Fibroblast of skin of abdomen (primary cell): ENCODE results near the gene RIMS1. TPM values are rescaled to one million over a fixed set of nuclear protein-coding genes. Genes with fewer than 3 reads are reported as not detected.

Experiments
- DNase-seq: peaks from one replicate; pipeline ENCODE4 v3.0.0-alpha.2; 2013
- polyA plus RNA-seq, 2 experiments: library from polyadenylated mRNA; unstranded; fragments of 120-200 nt; gene quantifications; one replicate each; pipeline ENCODE4 v1.2.1, GENCODE V29; 2013; ENCODE audit not compliant: insufficient read length in 2 of 2

Gene RIMS1, protein sequence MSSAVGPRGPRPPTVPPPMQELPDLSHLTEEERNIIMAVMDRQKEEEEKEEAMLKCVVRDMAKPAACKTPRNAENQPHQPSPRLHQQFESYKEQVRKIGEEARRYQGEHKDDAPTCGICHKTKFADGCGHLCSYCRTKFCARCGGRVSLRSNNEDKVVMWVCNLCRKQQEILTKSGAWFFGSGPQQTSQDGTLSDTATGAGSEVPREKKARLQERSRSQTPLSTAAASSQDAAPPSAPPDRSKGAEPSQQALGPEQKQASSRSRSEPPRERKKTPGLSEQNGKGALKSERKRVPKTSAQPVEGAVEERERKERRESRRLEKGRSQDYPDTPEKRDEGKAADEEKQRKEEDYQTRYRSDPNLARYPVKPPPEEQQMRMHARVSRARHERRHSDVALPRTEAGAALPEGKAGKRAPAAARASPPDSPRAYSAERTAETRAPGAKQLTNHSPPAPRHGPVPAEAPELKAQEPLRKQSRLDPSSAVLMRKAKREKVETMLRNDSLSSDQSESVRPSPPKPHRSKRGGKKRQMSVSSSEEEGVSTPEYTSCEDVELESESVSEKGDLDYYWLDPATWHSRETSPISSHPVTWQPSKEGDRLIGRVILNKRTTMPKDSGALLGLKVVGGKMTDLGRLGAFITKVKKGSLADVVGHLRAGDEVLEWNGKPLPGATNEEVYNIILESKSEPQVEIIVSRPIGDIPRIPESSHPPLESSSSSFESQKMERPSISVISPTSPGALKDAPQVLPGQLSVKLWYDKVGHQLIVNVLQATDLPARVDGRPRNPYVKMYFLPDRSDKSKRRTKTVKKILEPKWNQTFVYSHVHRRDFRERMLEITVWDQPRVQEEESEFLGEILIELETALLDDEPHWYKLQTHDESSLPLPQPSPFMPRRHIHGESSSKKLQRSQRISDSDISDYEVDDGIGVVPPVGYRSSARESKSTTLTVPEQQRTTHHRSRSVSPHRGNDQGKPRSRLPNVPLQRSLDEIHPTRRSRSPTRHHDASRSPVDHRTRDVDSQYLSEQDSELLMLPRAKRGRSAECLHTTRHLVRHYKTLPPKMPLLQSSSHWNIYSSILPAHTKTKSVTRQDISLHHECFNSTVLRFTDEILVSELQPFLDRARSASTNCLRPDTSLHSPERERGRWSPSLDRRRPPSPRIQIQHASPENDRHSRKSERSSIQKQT (N-terminal part only)
- polyA plus RNA-seq (2013, experiment 1 of 2; ENCODE audit: insufficient read length), result 0.36 TPM
- polyA plus RNA-seq (2013, experiment 2 of 2; ENCODE audit: insufficient read length), result 0.68 TPM

DNA sequence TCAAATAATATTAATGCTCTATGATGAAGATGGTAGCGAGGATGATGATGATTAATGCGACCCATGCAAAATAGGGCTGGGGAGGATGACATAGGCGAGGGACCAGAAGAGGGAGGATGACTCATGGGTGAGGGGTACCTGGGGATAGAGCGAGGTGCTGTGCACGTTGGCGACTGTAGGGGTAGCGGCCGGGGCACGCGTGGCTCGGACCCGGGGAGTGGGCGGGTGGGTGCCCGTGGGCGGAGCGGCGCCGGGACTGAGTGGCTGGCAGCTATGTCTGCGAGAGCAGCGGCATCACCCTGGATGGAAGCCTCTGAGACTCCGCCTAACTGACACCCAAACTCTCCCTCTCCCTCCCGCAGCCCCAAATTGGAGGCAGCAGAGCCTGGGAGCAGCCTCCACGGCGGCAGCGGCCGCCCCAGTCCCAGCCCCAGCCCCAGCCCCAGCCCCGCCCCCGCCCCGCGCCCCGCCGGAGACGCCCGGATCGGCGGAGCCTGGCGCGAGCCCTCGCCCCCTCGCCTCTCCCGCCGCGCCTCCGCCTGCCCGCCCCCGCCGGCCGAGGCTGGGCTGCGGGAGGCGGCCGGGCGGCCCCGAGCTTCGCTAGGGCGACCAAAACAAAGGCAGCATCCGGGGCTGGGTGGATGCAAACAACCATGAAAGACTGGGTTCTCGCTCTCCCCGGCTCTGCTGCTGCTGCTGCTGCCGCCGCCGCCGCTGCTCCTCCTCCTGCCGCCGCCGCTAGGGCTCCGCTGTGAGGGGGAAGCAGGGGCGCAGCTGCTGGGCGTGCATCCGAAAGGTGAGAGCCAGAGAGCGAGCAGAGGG is at the start of gene RIMS1:
Gene RIMS1, plus strand, starts transcription at position 367 of the 822 bp plus-strand sequence. CDS start 474 bp downstream, outside the sequence.
- peak; percentile 23 for DNase-seq

DNA sequence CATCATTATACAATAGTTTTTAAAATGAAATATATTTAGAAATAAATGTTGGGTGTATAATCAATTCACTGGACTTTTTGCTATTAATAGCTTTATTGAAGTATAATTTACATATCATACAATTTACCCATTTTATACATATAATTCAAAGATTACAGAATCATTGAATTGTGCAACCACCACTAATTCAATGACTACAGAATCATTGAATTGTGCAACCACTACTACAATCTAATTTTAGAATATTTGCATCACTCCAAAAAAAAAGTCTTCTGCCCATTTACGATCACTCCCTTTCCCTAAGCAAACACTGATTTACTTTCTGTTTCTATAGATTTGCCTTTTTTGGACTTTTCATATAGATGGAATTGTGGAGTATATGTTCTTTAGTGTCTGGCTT is 35.1 kb upstream of the RIMS1 start:
- no peak for DNase-seq

DNA sequence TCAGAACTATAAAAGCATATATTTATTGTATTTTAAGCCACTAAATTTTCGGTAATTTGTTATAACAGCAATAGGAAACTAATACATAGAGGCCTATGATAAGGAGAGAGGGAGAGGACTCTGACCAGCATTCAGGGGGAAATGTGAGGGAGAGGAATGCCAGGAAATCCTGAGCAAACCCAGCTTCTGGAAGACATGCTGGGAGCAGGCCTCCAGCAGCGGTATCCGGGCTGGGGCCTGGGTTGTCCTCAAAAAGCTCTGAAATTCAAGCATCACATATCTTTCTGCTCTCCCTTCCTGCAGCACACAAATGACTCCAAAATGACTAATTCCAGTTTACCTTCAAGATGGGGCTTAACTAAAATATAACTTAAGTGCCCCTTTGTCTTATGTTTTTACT is 33.4 kb upstream of the RIMS1 start:
- DNase-seq, result no peak

DNA sequence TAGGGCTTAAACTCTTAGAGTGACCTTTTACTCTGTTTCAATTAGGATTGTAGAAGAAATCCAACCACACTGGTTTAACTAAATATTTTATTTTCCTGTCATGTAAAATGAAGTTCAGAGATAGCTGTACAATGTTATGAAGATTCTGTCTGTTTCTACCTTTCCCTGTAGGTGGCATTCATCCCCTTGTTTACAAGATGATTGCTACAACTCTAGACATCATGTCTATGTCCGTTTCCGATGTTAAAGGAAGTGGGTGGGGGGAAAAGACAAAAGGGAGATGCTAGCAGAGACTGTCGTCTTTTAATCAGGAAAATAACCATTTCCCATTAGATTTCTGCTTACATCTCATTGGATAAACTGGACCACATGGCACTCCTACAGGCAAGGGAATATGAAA is 30.9 kb upstream of the RIMS1 start:
- DNase-seq, result no peak

DNA sequence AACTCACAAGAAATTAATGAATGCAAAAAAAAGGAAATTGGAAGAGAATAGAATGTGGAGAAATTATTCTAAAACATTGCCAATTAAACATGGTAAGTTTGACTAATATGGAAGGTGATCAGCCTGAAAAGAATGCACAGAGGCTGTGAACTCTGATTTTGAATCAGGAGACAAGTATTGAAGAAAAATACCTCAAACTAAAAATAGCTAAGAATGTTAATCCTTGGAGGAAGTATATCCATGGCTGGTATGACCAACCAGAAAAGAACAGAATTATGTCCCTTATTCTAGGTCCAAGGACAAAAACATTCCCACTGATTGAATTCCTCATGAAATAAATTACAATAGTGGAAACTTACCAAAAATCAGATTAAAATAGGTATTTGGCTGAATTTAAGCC is 7.3 kb upstream of the RIMS1 start:
- peak; percentile 38 for DNase-seq

DNA sequence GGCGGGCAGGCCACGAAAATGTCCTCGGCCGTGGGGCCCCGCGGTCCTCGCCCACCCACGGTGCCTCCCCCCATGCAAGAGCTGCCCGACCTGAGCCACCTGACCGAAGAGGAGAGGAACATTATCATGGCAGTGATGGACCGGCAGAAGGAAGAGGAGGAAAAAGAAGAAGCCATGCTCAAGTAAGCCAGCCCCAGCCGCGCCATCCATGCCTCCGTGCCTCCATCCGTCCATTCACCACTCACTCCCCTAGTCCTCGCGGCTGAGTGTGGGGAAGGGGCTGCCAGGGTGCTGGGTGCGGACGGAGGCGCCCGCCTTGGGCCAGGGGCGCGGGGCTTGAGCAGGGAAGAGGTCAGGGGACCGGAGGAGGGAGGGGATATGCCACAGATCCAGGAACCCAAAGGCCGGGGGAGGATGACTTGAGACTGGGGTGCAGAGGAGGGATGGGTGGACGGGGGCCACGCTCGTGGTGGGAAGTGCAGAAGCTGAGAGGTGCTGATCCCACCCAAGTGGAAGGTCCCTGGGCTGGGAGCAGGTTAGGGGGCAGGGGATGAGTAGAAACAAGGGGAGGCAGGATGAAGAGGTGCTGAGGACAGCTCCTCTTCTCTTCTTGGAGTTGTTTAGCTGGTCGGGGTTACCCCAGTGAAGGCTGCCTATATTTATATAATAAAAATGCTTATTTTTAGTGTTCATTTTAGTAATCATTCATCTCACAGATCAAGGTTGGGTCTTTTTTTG is 825 bp downstream of the RIMS1 start:
- DNase-seq, result no peak

DNA sequence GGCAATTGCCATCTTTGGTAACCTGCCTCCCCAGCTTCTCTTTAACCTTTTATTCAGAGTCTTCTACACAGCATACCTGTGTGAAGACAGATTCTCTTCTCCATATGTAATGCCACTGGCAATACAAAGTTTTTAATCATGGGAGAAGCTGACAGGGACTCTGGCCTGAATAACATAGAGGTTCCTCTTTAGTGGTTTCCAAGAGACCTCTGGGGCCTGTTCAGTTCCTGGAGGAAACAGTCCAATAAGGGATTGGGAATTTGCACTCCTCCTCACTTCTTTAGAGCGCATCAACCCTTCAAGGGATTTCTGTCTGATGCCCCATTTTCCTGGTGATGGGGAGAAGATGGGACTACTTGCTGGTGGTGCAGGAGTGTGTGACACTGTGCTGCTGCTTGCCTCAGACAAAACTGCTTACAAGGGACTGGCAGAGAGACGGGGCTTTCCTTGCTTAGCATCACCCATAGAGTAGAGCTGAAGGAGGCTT is 1.4 kb downstream of the RIMS1 start:
- no peak for DNase-seq

DNA sequence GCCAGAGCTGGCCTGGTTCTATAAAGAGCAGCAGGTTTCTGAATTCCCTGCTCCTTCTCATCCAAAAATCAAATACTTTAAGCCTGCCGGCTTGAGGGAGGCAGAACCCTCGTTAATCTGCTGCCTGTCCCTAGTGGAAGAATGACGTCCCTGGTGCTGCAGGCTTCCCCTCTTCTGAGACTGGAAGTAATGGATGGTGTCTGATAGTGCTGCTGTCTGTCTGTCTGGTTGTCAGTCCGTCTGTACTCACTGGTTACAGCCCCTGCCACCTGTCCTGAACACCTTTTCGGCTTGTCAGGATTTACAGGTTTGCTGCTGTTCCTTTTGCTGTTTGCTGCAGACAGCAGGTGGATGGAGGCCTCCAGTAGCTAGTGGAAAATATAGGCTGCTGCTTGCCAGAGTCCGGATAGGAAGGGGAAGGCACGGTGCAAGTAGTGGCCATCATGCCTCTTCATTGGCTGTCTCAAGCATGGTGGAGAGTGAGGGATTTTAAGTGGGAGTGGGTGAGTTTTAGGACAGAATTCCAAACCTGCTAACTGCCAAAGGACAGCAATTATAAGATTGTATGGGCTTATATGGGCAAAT is 2.5 kb downstream of the RIMS1 start:
- DNase-seq, result no peak

DNA sequence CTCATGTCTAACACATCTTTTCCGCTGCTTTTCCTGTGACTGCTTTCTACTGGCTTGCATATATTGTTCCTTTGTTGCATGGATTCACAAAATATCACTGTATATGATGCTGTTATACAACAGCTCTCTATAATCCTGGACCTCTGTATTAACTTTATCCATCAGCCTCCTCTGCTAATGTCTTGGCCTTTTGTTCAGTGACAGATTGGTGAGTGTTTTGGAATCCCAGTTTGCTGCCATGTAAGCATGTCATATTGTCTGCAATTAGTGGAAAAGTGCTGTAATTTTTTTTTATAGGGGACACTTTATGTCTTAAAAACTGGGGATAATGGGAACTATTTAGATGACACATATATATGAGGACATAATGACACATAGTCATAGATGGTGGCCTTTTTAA is 3.0 kb downstream of the RIMS1 start:
- no peak for DNase-seq

DNA sequence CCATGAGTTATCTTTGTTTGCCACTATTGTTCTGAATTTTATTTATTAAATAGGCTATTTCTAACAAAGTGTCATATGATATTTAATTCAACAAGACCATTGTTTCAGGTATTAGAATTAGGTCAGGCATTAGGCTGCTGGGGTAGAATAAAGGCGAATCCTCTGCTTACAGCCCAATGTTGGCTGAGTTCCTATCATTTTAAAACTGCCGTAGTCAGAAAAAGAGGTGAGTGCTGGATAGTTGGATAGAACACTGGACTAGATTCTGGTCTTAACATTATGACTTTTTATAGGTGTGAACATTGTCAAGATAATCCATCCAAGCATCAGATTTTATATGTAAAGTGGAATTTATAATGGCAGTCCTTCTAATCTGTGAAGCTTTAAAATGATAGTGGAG is 6.3 kb downstream of the RIMS1 start:
- DNase-seq, result no peak

DNA sequence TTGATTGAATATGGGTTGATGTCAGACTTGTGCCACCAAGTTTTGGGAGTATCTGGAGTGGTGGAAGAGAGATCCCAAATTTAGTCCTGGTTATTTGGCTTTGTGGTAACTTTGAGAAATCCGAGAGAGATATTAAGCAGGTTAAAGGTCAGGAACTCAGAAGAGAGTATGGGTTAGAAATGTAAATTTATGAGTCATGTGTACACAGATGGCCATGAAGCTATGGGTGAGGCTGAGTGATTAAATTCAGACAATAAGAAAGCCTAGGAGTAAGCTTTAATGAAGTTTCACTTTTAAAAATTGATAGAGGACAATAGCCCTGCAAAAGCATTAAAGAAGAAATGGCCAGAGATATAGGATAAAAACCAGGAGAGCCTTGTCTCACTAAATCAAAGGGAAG is 14.3 kb downstream of the RIMS1 start:
- no peak for DNase-seq

DNA sequence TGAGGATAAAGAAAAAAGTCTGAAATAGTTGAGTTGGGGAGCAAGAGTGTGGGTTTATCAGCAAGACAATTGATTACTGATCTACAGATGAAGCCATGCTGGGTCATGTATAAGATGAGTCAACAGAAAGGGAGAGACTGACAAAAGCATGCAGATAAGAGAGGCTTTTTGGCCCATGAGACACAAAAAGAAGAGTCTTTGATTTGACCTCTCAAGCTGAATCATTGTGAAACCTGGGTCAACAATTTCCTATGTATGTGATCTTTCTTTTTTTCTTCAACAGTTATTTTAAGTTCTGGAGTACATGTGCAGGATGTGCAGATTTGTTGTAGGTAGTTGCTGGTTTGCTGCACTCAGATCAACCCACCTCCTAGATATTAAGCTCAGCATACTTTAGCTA is 15.9 kb downstream of the RIMS1 start:
- no peak for DNase-seq

DNA sequence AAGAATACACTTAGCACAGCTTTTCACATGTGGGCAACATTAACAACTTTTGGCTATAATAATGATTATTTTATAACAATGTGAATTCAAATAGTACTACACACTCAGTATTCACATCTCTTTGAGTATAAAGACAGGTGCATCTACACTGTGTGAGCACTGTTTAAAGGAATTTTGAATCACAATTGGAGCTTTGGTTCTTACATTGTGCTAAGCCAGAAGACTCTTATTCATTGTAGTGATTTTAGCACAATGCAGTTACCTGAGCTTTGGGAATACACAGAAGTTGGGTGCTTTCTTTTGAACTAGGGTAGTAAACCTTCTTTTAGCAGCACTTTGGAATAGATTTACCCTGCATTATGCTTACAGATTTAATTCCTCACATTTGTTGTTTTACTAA is 20.5 kb downstream of the RIMS1 start:
- no peak for DNase-seq

DNA sequence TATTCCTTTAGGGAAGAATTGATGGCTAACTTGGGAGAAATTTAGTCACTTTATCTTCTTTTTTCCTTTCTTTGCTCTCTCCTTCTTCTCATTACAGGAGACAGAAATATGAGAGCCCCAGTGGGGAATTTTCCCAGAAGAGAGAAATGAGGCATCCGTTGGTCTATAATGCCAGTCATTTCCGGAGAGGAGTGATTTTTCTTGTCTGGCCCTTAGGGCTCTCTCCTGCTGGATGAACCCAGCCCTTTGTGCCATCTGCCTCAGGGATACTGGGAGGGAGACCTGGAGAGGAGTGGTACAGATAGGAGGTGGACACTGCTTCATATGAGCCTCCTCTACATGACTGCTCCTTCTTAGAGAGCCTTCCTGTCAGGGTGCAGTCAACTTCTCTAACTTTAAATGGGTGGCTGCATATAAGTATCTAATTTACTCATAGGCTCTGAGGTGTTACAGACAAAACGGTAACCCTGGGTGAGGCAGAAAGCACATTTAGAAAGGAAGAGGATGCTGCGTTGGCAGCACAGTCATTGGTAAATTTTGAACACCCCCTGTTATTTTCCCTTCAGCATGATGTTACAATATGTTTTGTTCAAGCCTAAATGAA is 21.9 kb downstream of the RIMS1 start:
- no peak for DNase-seq

DNA sequence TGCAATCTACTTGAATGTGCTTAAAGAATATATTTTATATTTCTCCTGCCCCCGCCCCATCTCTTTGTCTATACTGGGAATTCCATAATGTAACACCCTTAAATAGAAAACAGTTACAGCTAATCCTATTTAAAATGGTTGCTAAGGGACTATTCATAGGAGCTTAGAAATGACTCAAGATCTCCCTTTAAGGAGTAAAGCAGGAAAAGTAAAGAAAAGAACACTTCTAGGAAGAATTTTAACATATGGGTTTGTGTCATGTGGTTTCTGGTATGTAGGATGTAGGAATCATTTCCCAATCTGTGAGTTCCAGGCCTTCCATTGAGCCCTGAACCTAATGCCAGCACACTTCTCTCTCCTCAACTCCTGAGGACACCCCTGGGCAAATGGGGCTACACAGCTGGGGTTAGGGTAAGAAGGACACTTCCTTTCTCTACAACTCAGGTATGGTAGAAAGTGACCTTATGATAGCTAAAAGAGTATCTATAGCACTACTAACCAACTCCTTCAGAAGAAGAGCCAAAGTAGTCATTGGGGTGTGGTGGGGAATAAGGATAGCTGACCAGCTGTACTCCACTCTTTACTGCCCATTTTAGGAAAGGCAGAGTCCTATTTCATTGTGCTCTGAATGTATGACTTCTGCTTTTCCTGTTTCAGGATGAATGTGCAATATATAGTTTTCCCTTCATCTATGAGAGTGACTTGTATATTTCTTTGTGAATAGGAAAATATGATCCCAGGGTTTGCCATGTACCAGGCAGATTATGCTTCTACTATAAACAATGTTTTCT is 27.3 kb downstream of the RIMS1 start:
- no peak for DNase-seq

DNA sequence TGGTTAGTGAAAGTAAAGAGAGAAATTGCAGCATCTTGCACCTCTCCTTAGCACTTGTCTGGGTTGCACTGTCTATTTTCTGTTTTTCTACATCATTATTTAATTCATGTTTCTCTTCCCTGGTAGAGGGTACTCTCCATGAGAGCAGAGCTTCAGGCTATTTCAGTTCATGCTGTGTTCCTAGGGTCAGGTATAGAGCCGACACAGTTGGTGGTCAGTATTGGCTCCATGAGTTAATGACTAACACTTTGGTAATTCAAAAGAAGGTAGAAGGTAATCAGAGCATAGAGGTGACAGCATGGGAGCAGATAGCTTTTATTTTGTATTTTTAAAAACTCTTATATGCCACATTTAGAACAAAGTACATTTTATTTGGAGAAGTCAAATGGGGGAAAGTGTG is 42.7 kb downstream of the RIMS1 start:
- DNase-seq, result no peak

DNA sequence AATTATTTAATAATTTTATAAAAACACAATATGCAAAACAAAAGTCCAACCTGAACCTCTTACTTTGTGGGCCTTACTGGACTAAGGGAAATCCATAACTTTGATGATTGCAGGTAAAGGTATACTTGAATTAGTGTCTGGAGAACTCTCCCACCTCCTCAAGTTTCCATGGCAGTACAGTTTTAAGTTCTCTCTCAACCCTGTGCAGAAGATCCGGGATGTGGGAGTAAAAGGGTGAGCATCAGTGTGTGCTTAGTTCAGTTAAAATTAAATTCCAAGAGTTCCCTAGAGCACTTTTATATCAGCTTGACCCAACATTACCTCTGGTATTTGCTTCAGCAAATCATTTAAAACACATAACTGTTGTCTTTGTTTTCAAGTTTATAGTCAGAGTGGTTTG is 47.5 kb downstream of the RIMS1 start:
- no peak for DNase-seq

DNA sequence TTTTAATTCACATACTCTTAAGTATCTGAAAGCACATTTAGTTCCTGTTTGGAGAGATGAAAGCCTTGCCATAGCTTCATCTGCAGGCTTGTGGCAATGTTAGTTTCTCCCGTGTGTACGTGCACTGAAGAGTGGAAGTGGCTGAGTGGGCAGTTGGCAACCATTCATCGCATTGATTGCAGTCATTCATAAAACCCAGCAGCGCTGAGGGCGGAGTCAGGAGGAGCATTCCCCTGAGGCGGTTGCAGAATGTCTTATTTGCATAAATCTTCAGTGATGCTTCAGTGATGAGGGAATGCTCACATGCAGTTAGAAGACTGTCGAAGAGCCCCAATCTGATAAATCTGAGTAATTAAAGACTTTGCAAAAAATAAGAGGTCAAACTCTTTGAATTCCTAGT is 79.1 kb downstream of the RIMS1 start:
- DNase-seq, result no peak

DNA sequence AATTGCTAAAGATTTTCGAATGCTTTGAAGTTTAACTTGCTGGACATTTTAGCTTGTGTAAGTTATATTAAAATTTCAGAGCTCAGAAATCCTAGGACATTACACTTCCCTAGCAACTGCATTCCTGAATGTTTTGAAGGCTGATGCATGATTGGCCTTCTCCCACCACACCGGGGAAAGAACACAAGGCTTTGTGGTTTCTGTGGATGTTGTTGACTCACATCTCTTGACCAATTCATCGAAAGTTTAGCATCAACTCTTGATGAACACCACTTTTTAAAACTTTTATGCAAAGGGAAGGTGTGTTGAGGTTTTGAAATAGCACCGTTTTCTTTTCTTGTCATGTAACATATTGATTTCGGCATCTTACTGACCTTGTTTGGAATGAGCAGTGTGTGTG is 81.1 kb downstream of the RIMS1 start:
- peak; percentile 18 for DNase-seq
